Measurements from ENCODE around the gene CYB5RL. TPM values are rescaled to one million over a fixed set of nuclear protein-coding genes. Genes with fewer than 3 reads are reported as not detected.

The CYB5RL gene
- total RNA-seq, 1 donor from 2014 or later, result 8.7 TPM

DNA sequence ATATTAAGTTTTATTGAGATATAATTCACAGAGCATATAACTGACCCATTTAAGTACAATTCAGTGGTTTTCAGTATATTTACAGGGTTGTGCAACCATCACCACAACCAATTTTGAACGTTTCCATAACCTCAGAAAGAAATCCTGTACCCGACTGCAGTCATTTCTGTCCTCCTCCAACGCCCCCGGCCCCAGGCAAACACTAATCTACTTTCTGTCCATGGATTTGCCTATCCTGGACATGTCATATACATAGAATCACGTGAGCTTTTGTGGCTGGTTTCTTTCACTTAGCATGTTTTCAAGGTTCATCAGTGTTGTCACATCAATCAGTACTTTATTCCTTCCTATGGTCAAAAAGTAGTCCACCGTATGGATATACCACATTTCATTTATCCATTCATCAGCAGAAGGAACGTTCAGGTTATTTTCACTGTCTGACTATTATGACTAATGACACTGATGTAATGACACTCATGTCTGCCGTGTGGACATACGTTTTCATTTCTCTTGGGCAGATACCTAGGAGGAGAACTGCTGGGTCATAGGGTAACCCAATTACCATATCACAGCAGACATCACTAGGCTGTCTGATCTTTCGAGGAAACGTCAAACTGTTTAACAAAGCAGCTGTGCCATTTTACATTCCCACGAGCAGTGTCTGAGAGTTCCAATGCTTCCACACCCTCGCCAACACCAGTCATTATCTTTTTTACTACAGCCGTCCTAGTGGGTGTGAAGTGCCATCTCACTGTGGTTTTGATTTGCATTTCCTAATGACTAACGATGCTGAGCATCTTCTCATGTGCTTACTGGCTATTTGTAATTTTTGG lies 30.9 kb upstream of the CYB5RL start:
- POLR2A ChIA-PET, result no interaction called here
- Mint-ChIP-seq H3K9me3 (no peaks in the 10 kb centered on the region), H3K4me1 (no peaks in the 10 kb centered on the region), H3K36me3 (ENCODE audit: low read depth) (no peaks in the 10 kb centered on the region), H3K27me3 (no peaks in the 10 kb centered on the region), H3K4me3 (no peak overlapping the region), H3K27ac (no peak overlapping the region)
- DNase-seq, result no peak
- ATAC-seq (ENCODE audit: low read depth), result no peak
- intact Hi-C loops (cut with micrococcal nuclease), result no loop called here
- CTCF ChIA-PET, result no interaction called here
- TF ChIP-seq, protein P1, sequence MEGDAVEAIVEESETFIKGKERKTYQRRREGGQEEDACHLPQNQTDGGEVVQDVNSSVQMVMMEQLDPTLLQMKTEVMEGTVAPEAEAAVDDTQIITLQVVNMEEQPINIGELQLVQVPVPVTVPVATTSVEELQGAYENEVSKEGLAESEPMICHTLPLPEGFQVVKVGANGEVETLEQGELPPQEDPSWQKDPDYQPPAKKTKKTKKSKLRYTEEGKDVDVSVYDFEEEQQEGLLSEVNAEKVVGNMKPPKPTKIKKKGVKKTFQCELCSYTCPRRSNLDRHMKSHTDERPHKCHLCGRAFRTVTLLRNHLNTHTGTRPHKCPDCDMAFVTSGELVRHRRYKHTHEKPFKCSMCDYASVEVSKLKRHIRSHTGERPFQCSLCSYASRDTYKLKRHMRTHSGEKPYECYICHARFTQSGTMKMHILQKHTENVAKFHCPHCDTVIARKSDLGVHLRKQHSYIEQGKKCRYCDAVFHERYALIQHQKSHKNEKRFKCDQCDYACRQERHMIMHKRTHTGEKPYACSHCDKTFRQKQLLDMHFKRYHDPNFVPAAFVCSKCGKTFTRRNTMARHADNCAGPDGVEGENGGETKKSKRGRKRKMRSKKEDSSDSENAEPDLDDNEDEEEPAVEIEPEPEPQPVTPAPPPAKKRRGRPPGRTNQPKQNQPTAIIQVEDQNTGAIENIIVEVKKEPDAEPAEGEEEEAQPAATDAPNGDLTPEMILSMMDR (IDR thresholded peaks at IDR 0.05), result no peak

DNA sequence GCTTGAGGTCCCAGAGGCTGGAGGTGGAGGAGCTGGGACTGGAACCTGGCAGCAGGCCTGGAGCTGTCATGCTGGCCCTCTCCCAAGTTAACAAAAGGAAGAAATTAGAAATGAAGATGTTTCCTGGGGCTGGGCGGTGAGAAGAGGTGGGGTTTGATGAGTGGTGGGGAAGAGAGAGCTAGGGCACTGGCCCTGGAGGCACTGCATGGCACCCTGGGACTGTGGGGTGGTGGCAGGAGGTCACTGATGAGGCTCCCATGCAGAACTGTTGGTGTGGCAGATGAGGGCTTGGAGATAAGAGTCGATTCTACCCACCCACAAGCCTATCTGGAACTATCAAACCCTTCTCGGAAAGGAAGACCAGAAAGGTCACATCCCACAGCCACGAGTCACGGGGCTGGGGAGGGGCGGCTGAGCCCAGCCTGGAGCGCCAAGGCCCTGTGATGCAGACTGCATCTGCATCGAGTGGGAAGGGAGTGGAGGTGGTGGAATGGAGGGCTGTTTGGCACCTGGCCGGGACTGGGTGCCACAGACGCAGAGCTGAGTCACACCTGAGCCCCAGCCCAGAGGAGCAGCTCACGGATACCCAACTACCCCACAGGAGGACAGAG lies 29.6 kb upstream of the CYB5RL start:
- Mint-ChIP-seq H3K27ac (no peak overlapping the region), H3K9me3 (no peaks in the 10 kb centered on the region), H3K36me3 (ENCODE audit: low read depth) (no peaks in the 10 kb centered on the region), H3K27me3 (no peaks in the 10 kb centered on the region), H3K4me1 (no peaks in the 10 kb centered on the region), H3K4me3 (no peak overlapping the region)
- DNase-seq, result no peak
- no peak for ATAC-seq (ENCODE audit: low read depth)
- CTCF ChIA-PET, result no interaction called here
- TF ChIP-seq, protein P1 (IDR thresholded peaks at IDR 0.05), result no peak
- intact Hi-C loops (cut with micrococcal nuclease), result no loop called here
- POLR2A ChIA-PET, result no interaction called here

DNA sequence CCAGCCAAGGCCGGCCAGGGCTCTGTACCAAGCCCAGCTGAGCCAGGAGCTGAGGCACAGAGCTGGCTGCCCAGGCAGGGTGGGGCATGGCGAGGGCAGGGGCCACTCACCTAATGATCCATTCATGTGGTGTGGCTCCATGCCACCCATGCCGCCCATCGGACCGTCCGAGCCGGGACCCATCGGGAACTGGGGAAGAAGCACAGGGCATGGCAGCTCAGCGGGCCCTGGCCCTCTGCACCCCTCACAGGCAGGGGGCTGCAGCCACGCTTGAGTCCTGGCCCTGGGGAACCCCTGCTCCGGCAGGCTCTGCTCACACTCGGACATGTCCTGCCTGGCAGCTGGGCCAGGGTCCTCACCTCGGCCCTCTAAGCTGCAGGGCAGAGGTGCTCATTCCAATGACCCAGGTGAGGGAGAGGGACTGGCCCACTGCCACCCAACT lies 28.8 kb upstream of the CYB5RL start:
- Mint-ChIP-seq H3K27ac (no peak overlapping the region), H3K4me1 (no peaks in the 10 kb centered on the region), H3K27me3 (no peaks in the 10 kb centered on the region), H3K36me3 (ENCODE audit: low read depth) (peaks cover 2% of the 10 kb centered on the region), H3K9me3 (no peaks in the 10 kb centered on the region), H3K4me3 (no peak overlapping the region)
- DNase-seq (no peak), ATAC-seq (ENCODE audit: low read depth) (no peak)
- intact Hi-C loops (cut with micrococcal nuclease), result no loop called here
- CTCF ChIA-PET, result no interaction called here
- TF ChIP-seq, protein P1 (IDR thresholded peaks at IDR 0.05), result no peak
- POLR2A ChIA-PET, result no interaction called here

DNA sequence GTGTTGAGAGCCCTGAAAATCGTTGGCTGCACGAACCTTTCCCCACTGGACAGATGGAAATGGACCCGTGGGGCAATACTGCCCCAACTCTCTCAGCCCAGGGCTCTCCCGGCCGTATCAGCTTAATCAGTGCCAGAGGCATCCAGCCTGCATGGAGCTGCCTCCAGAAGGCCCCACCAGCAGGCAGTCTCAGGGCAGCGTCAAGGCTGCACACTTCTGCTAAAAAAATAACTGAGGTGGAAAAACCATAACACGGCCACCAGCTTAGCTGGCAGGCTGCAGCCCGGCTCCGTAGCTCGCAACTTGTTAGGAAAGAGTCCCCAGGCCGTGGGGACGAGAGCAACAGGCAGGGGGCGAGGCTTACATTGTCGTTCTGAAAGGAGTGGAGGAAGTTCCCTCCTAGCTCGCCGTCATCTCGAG lies 28.1 kb upstream of the CYB5RL start:
- Mint-ChIP-seq H3K4me3 (no peak overlapping the region), H3K27me3 (no peaks in the 10 kb centered on the region), H3K27ac (no peak overlapping the region), H3K9me3 (no peaks in the 10 kb centered on the region), H3K36me3 (ENCODE audit: low read depth) (peaks cover 2% of the 10 kb centered on the region), H3K4me1 (no peaks in the 10 kb centered on the region)
- TF ChIP-seq, protein P1 (IDR thresholded peaks at IDR 0.05), result no peak
- CTCF ChIA-PET, result no interaction called here
- no peak for DNase-seq
- POLR2A ChIA-PET, result no interaction called here
- no peak for ATAC-seq (ENCODE audit: low read depth)
- intact Hi-C loops (cut with micrococcal nuclease), result no loop called here

DNA sequence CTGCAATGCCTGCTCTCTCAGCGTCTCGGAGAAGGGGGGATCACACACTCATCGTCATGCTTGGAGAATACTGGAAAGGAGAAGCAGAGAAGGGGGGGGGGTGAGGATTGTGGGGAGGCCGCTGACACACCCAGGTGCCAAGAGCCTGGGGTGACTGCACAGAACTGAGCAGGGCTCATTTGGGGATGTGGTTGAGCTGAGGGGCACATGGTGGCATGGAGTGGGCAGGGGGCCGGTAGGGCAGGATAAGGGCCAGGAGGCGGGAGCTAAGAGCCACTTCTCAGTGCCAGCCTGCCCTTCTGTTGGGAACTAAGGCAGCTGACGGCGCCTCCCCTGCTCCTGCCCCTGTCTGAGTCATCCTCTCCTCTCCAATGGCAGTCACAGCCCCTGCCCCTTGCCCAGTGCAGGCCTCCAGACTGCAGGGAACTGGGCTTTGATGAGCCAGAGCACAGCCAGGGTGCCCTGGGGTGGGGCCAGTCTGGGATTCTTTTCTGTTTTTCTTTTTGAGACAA lies 27.3 kb upstream of the CYB5RL start:
- intact Hi-C loops (cut with micrococcal nuclease), result no loop called here
- Mint-ChIP-seq H3K27ac (no peak overlapping the region), H3K36me3 (ENCODE audit: low read depth) (peaks cover 2% of the 10 kb centered on the region)

More for the DNA sequence above, 27.3 kb upstream of the CYB5RL start:
- DNase-seq, result no peak
- Mint-ChIP-seq H3K4me3 (no peak overlapping the region), H3K27me3 (no peaks in the 10 kb centered on the region), H3K9me3 (no peaks in the 10 kb centered on the region), H3K4me1 (no peaks in the 10 kb centered on the region)
- ATAC-seq (ENCODE audit: low read depth), result no peak
- POLR2A ChIA-PET, result no interaction called here
- TF ChIP-seq, protein P1 (IDR thresholded peaks at IDR 0.05), result no peak
- CTCF ChIA-PET, result no interaction called here

All from activated B cell treated with CpG ODN at 0.5 μM for 24 hours (primary cell).